HepG2 (cell line): ENCODE measurements around the gene NKD2. TPM values are rescaled to one million over a fixed set of nuclear protein-coding genes. Genes with fewer than 3 reads are reported as not detected.

ENCODE experiments used
- ATAC-seq: fragments of 200-7000 bp; cut with Tn5 transposase; 3 replicates; pipeline ENCODE4 v1.9.1; 2020; ENCODE audit warnings: mild to moderate bottlenecking, moderate library complexity
- BruUV-seq: library from RNA; stranded (reverse); fragments of 400-500 nt; replicated peaks from 2 replicates; lab custom pipeline; 2021; lab: Mats Ljungman, UMichigan
- CTCF ChIA-PET: fragments of 300-600 bp; formaldehyde crosslinking; extraction: SDS; loops from one replicate; lab custom pipeline; 2021; ENCODE audit warnings: low total read pairs, inconsistent platforms, low intra/inter-chr PET ratio; lab: Yijun Ruan, JAX
- POLR2A ChIA-PET: fragments of 350-600 bp; sonication (Branson Sonifier 250); formaldehyde crosslinking; loops from one replicate; lab custom pipeline; 2020; ENCODE audit warnings: antibody characterized with exemption, inconsistent platforms; lab: Yijun Ruan, JAX
- DNase-seq: peaks from one replicate; pipeline ENCODE4 v3.0.0-alpha.2; 2015; ENCODE audit warnings: low spot score
- FAIRE-seq: peaks from 3 replicates; lab custom pipeline; 2011; peaks lifted over from hg19 to GRCh38; lab: Jason Lieb, UNC
- H2AFZ ChIP-seq: one replicate; pipeline ENCODE4 v1.6.1; 2011; ENCODE audit warnings: low read length, inconsistent platforms
- H3K27ac ChIP-seq: fragments of 300-600 bp; 3 replicates; pipeline ENCODE4 v1.8.0; 2011; ENCODE audit warnings: mixed run types, mild to moderate bottlenecking, mixed read lengths, low read length, inconsistent platforms; ENCODE audit not compliant: insufficient read depth; ENCODE audit errors: extremely low read length
- H3K27me3 ChIP-seq, 2 experiments: fragments of 200-600 bp in 1 of 2; 2 replicates in 1 of 2; 3 replicates in 1 of 2; pipeline versions ENCODE4 v1.6.0 to v1.8.0; 2011; ENCODE audit warnings: low read length in 2 of 2, mild to moderate bottlenecking in 2 of 2, moderate library complexity in 2 of 2, inconsistent platforms in 1 of 2; ENCODE audit not compliant: insufficient read depth in 2 of 2, control insufficient read depth in 1 of 2
- H3K36me3 ChIP-seq, 2 experiments: fragments of 200-600 bp in 1 of 2; replicated peaks in 1 of 2; 2 replicates in 1 of 2; 3 replicates in 1 of 2; pipeline versions ENCODE4 v1.5.1 to v1.8.0; 2011; ENCODE audit warnings: low read length in 2 of 2, inconsistent platforms in 1 of 2; ENCODE audit not compliant: insufficient read depth in 2 of 2, control insufficient read depth in 1 of 2
- H3K4me1 ChIP-seq: 2 replicates; pipeline ENCODE4 v1.5.1; 2012; ENCODE audit warnings: low read length, inconsistent platforms; ENCODE audit not compliant: insufficient read depth
- H3K4me2 ChIP-seq: 2 replicates; pipeline ENCODE4 v1.6.0; 2011; ENCODE audit warnings: low read depth, low read length, inconsistent platforms
- H3K4me3 ChIP-seq, 3 experiments: fragments of 200-600 bp in 1 of 3; sonication (generic), shearing (Covaris generic) in 1 of 3; replicated peaks in 1 of 3; 2 replicates each; pipeline ENCODE4 v1.5.1; 2011 to 2016; ENCODE audit warnings: low read length in 3 of 3, inconsistent platforms in 2 of 3, low read depth in 2 of 3, mild to moderate bottlenecking in 2 of 3, control low read depth in 1 of 3, mixed read lengths in 1 of 3; ENCODE audit not compliant: insufficient read depth in 1 of 3
- H3K79me2 ChIP-seq: one replicate; pipeline ENCODE4 v1.6.1; 2011; ENCODE audit warnings: low read length, inconsistent platforms; ENCODE audit not compliant: insufficient read depth
- H3K9ac ChIP-seq: 2 replicates; pipeline ENCODE4 v1.6.0; 2011; ENCODE audit warnings: mild to moderate bottlenecking, low read depth, low read length, inconsistent platforms; ENCODE audit not compliant: insufficient read depth
- H3K9me3 ChIP-seq: 2 replicates; pipeline ENCODE4 v1.5.1; 2012; ENCODE audit warnings: mild to moderate bottlenecking, low read length
- H4K20me1 ChIP-seq: 2 replicates; pipeline ENCODE4 v1.6.0; 2011; ENCODE audit warnings: inconsistent platforms, mild to moderate bottlenecking, low read length, moderate library complexity; ENCODE audit not compliant: insufficient read depth
- AHR ChIP-seq: IDR thresholded peaks from 2 replicates; pipeline ENCODE4 v1.6.1; 2018; ENCODE audit warnings: missing genetic modification reagents, missing compliant biosample characterization
- ASH2L ChIP-seq: fragments of 300-600, 200-600 bp; sonication (generic); IDR thresholded peaks from 2 replicates; pipeline ENCODE4 v1.7.0; 2017; ENCODE audit warnings: low read depth, mild to moderate bottlenecking, moderate library complexity, mixed read lengths, low read length; ENCODE audit not compliant: insufficient read length
- CHD4 ChIP-seq: fragments of 200-600 bp; sonication (generic); IDR thresholded peaks from 2 replicates; pipeline ENCODE4 v1.7.0; 2017; ENCODE audit warnings: mild to moderate bottlenecking, low read length, borderline replicate concordance
- E2F2 ChIP-seq: sonication (generic); formaldehyde crosslinking; IDR thresholded peaks from 2 replicates; pipeline ENCODE4 v1.4.0; 2020; ENCODE audit warnings: missing genetic modification reagents, borderline replicate concordance
- GPN1 ChIP-seq: sonication (generic); formaldehyde crosslinking; IDR thresholded peaks from 2 replicates; pipeline ENCODE4 v1.5.1; 2020; ENCODE audit warnings: missing genetic modification reagents, borderline replicate concordance
- SRF ChIP-seq: IDR thresholded peaks from 2 replicates; pipeline ENCODE4 v1.6.1; 2011; ENCODE audit warnings: mild to moderate bottlenecking, low read depth, low read length, moderate library complexity
- TBL1XR1 ChIP-seq: fragments of 150-350 bp; IDR thresholded peaks from 2 replicates; pipeline ENCODE4 v1.6.1; 2014; ENCODE audit warnings: borderline replicate concordance, low read length; ENCODE audit not compliant: partially characterized antibody
- ZFX ChIP-seq: sonication (generic); formaldehyde crosslinking; IDR thresholded peaks from 2 replicates; pipeline ENCODE4 v1.4.0; 2020; ENCODE audit warnings: mild to moderate bottlenecking, low read depth, missing genetic modification reagents, moderate library complexity
- WGBS: methylation state at CpG from one replicate; pipeline ENCODE4 v1.1.6; 2017; ENCODE audit warnings: low lambda C conversion rate; 5-methylcytosine and 5-hydroxymethylcytosine counted together
- in situ Hi-C: cut with HindIII; loops from 2 replicates; pipeline ENCODE4 v1.10.0; 2017; ENCODE audit warnings: low pct_unique_long_range_greater_than_20kb; ENCODE audit not compliant: extremely low pct_ligation_motif_present
- intact Hi-C: fragments of 100-400 bp; cut with micrococcal nuclease; formaldehyde crosslinking; loops from one replicate; pipeline ENCODE4 v1.10.0; 2022; ENCODE audit not compliant: unreplicated experiment
- polyA plus RNA-seq, 8 experiments: library from polyadenylated mRNA; depleted of rRNA in 3 of 8; stranded (reverse) in 7 of 8; unstranded in 1 of 8; fragments of >200 nt; fragmentation: Illumina TruSeq in 4 of 8; extraction: Trizol in 4 of 8; gene quantifications; 2 replicates each; pipeline versions ENCODE4 v1.2.1 to v1.2.3, GENCODE V29; 2011 to 2016; ENCODE audit warnings: low read depth in 4 of 8, missing spikeins in 1 of 8, mixed read lengths in 1 of 8; ENCODE audit not compliant: insufficient read depth in 1 of 8
- total RNA-seq, 5 experiments: library from RNA; depleted of rRNA; stranded (reverse); fragments of >200 nt; fragmentation: Illumina TruSeq; extraction: Trizol; gene quantifications; 2 replicates each; pipeline ENCODE4 v1.2.3, GENCODE V29; 2016; ENCODE audit warnings: low read depth in 1 of 5

Gene NKD2
- total and polyA plus RNA-seq, 2 of the 13 experiments (the other 11 are each of a cell fraction or from before 2014, with no cell fraction given): 0.53 to 0.82 TPM

GRCh38 chr5:1037123-1037670 is 28.6 kb downstream of the NKD2 start (continued):
- TF ChIP-seq CHD4 (no peak), AHR (no peak), ASH2L (no peak), E2F2 (CRISPR knock-in tag) (no peak), ZFX (CRISPR knock-in tag) (no peak)

GRCh38 chr5:1037671-1038416 is 29.2 kb downstream of the NKD2 start:
- Histone ChIP-seq H3K27ac (no peak overlapping the region), H3K4me1 (no peaks in the 10 kb centered on the region), H3K36me3 (no peaks in the 10 kb centered on the region), H3K4me2 (no peak overlapping the region), H3K9me3 (no peaks in the 10 kb centered on the region), H2AFZ (no peak overlapping the region), H3K4me3 (no peak overlapping the region), H3K79me2 (no peaks in the 10 kb centered on the region), H3K27me3 (peaks cover 0 to 3% of the 10 kb centered on the region in 2 experiments; a peak in 1 of 5 replicates), H3K9ac (no peak overlapping the region), H4K20me1 (no peaks in the 10 kb centered on the region)
- intact Hi-C loops: no loop called here
- WGBS: no CpG with 5 or more reads among the region's 43 CpGs
- POLR2A ChIA-PET: no interaction called here
- FAIRE-seq (no peak), ATAC-seq (no peak; the same call in 2 of the 3 replicates), DNase-seq (no peak)
- CTCF ChIA-PET: no interaction called here
- in situ Hi-C loops: no loop called here
- BruUV-seq: no TSS peak
- TF ChIP-seq TBL1XR1 (no peak), SRF (no peak), GPN1 (no peak)
